Adrenal gland (tissue), 12 donors: ENCODE measurements around the gene C7orf57. TPM values are rescaled to one million over a fixed set of nuclear protein-coding genes. Genes with fewer than 3 reads are reported as not detected.

ENCODE experiments used
- DNase-seq, 7 donors: peaks; one replicate each; pipeline ENCODE4 v3.0.0-alpha.2; 2019 to 2020
- H3K27ac ChIP-seq, 5 donors: fragments of 200-600 bp; sonication (generic) in 4 of 5; 1 replicate in 3 of 5; 2 replicates in 2 of 5; pipeline versions ENCODE4 v1.5.1 to v1.8.0; 2016 to 2020; ENCODE audit warnings: mild to moderate bottlenecking in 1 of 5
- H3K27me3 ChIP-seq: fragments of 200-600 bp; 2 replicates; pipeline ENCODE4 v1.8.0; 2021
- H3K36me3 ChIP-seq, 2 donors: fragments of 200-600 bp; replicated peaks in 1 of 2; 1 replicate in 1 of 2; 2 replicates in 1 of 2; pipeline versions ENCODE4 v1.5.1 to v1.8.0; 2018 to 2022
- H3K4me1 ChIP-seq, 2 donors: fragments of 200-600 bp; replicated peaks in 1 of 2; 1 replicate in 1 of 2; 2 replicates in 1 of 2; pipeline versions ENCODE4 v1.5.1 to v1.8.0; 2018 to 2021
- H3K4me3 ChIP-seq, 4 donors: fragments of 200-600 bp; sonication (generic) in 3 of 4; one replicate each; pipeline ENCODE4 v1.5.1; 2016 to 2018
- H3K9me3 ChIP-seq, 3 donors: fragments of 200-600 bp; sonication (generic) in 1 of 3; replicated peaks in 1 of 3; 1 replicate in 2 of 3; 2 replicates in 1 of 3; pipeline versions ENCODE4 v1.5.1 to v1.8.0; 2016 to 2021
- CTCF ChIP-seq, 6 experiments: fragments of 450-650 bp in 4 of 6; fragments of 200-600 bp in 2 of 6; sonication (generic) in 1 of 6; IDR thresholded peaks; 1 replicate in 5 of 6; 2 replicates in 1 of 6; pipeline versions ENCODE4 v1.5.1 to v1.8.0; 2016 to 2021; ENCODE audit warnings: antibody characterized with exemption in 6 of 6, mild to moderate bottlenecking in 2 of 6, moderate library complexity in 1 of 6
- POLR2A ChIP-seq, 2 donors: fragments of 450-650 bp; IDR thresholded peaks; one replicate each; pipeline ENCODE4 v1.6.1; 2017; ENCODE audit warnings: antibody characterized with exemption in 2 of 2, mild to moderate bottlenecking in 2 of 2, moderate library complexity in 1 of 2
- WGBS, 4 donors: extraction: QIAGEN DNeasy Blood & Tissue Kit in 2 of 4; methylation state at CpG; one replicate each; pipeline versions ENCODE4 v1.1.5 to v1.1.7; 2013 to 2017; 5-methylcytosine and 5-hydroxymethylcytosine counted together
- intact Hi-C, 2 donors: fragments of 100-400 bp; cut with DNase I; formaldehyde crosslinking; loops; one replicate each; pipeline versions ENCODE4 v1.14.1 to v1.15.0; 2022 to 2023
- polyA plus RNA-seq, 3 donors: library from polyadenylated mRNA; stranded (reverse); fragments of 200-250 nt in 2 of 3; fragments of 350-450 nt in 1 of 3; fragmentation: Illumina TruSeq in 1 of 3; extraction: RNeasy Lipid Tissue Mini Kit (QIAGEN cat#74804) in 1 of 3; gene quantifications; one replicate each; pipeline ENCODE4 v1.2.3, GENCODE V29; 2013 to 2014
- total RNA-seq, 9 donors: library from RNA; depleted of rRNA in 4 of 9; stranded (reverse); fragments of >200 nt in 4 of 9; fragments of 120-200 nt in 1 of 9; fragmentation: NEBNext Ultra II Directional in 1 of 9; extraction: Animal tissue kit (Norgen Biotek cat#: 25700) in 1 of 9; gene quantifications; one replicate each; pipeline versions ENCODE4 v1.1.0 to v1.2.4, GENCODE V29; 2013 to 2023
- donor health status: healthy with polysubstance abuse.
- donor health status: Bipolar disorder and iron deficiency.
- donor health status: DM: yes; HTN: yes; CAD: no.
- donor health status: DM: no; HTN: no; CAD: no.
- donor health status: DM: no; HTN: no; CAD: no.
- donor health status: DM: yes; HTN: yes; CAD: no.

The C7orf57 gene
- total and polyA plus RNA-seq, 12 donors = 1.7 TPM; not detected in 11

- TF ChIP-seq CTCF (IDR thresholded peaks at IDR 0.05) (no peak), POLR2A (IDR thresholded peaks at IDR 0.05) (no peak)
- no peaks in the 10 kb centered on the region for H3K9me3 ChIP-seq
- intact Hi-C loops = loop anchor here (5.0 to 10.0 kb wide), 2 partner anchors 57 to 99 kb away; partner anchors contain the start of gene C7orf57 (in 1 of the 2)
- no peaks in the 10 kb centered on the region for H3K27me3 ChIP-seq
- H3K4me1 ChIP-seq = peaks cover 0 to 40% of the 10 kb centered on the region in 2 donors
- WGBS, 4 donors = 73 to 88% (median 84%) methylated on average over 8 to 10 of the region's 10 CpGs
- H3K27ac ChIP-seq = no peak overlapping the region
- H3K36me3 ChIP-seq = peaks cover 0 to 39% of the 10 kb centered on the region in 2 donors
- DNase-seq = peak in 1 of 7 donors; percentile 35
- H3K4me3 ChIP-seq = no peak overlapping the region
Measured at GRCh38 chr7:48091506-48092433, 56.4 kb downstream of the C7orf57 start.

GRCh38 chr7:48094861-48095293 lies 59.5 kb downstream of the C7orf57 start:
- intact Hi-C loops = loop anchor here (5.0 to 10.0 kb wide), 2 partner anchors 60 to 103 kb away; partner anchors contain the start of gene C7orf57 (in 1 of the 2)
- no peak for TF ChIP-seq POLR2A (IDR thresholded peaks at IDR 0.05)
- no peak for TF ChIP-seq CTCF (IDR thresholded peaks at IDR 0.05)
- Histone ChIP-seq H3K4me3 (no peak overlapping the region), H3K27ac (no peak overlapping the region), H3K9me3 (no peaks in the 10 kb centered on the region), H3K27me3 (no peaks in the 10 kb centered on the region), H3K4me1 (peaks cover 8 to 51% of the 10 kb centered on the region in 2 donors), H3K36me3 (peaks cover 0 to 39% of the 10 kb centered on the region in 2 donors)
- 88 to 95% (median 93%) methylated on average over 3 of the region's 3 CpGs for WGBS, 4 donors
- no peak for DNase-seq

GRCh38 chr7:48096273-48096672 lies 60.9 kb downstream of the C7orf57 start:
- Histone ChIP-seq H3K27me3 (no peaks in the 10 kb centered on the region), H3K4me1 (peaks cover 8 to 37% of the 10 kb centered on the region in 2 donors), H3K27ac (peak overlapping the region in 2 of 5 donors; percentile 32 to 58), H3K9me3 (no peaks in the 10 kb centered on the region), H3K4me3 (no peak overlapping the region), H3K36me3 (peaks cover 0 to 44% of the 10 kb centered on the region in 2 donors)
- 54 to 85% (median 79%) methylated on average over 2 of the region's 2 CpGs for WGBS, 4 donors
- intact Hi-C loops = loop anchor here in 1 of 2 donors (10.0 kb wide), 1 partner anchor 61 kb away; the partner anchor contains the start of gene C7orf57
- no peak for TF ChIP-seq POLR2A (IDR thresholded peaks at IDR 0.05)
- no peak for TF ChIP-seq CTCF (IDR thresholded peaks at IDR 0.05)
- DNase-seq = peak in 1 of 7 donors; percentile 54

GRCh38 chr7:48097521-48098231 lies 62.3 kb downstream of the C7orf57 start:
- Histone ChIP-seq H3K9me3 (no peaks in the 10 kb centered on the region), H3K36me3 (peaks cover 0 to 52% of the 10 kb centered on the region in 2 donors), H3K27ac (peak overlapping the region in 2 of 5 donors; percentile 56 to 81), H3K4me1 (peaks cover 8 to 33% of the 10 kb centered on the region in 2 donors), H3K27me3 (no peaks in the 10 kb centered on the region), H3K4me3 (no peak overlapping the region)
- TF ChIP-seq POLR2A (IDR thresholded peaks at IDR 0.05) (no peak), CTCF (IDR thresholded peaks at IDR 0.05) (no peak)
- WGBS, 4 donors = 18 to 34% (median 20%) methylated on average over 5 to 6 of the region's 6 CpGs
- intact Hi-C loops = loop anchor here in 1 of 2 donors (10.0 kb wide), 1 partner anchor 63 kb away; the partner anchor contains the start of gene C7orf57
- peak in 1 of 7 donors; percentile 41 for DNase-seq
